ENCODE measurements around the gene SNURF.
"Not testable (repeated sequence)": the region's sequence is repeated elsewhere in the genome, so short reads cannot be mapped to it uniquely, and the experiment has no call there.

Gene SNURF

GRCh38 chr15:24971772-24972171 lies 17.0 kb downstream of the SNURF start:
- DNase-seq = no peak

GRCh38 chr15:24972707-24973106 lies 17.9 kb downstream of the SNURF start:
- DNase-seq = not testable (repeated sequence)

- DNase-seq = no peak
Observed at GRCh38 chr15:24976932-24977331, 22.1 kb downstream of the SNURF start.

- DNase-seq = no peak
Observed at GRCh38 chr15:24977686-24978085, 22.9 kb downstream of the SNURF start.

- no peak for DNase-seq
Observed at GRCh38 chr15:24985224-24985623, 30.4 kb downstream of the SNURF start.

GRCh38 chr15:24986653-24987052 lies 31.9 kb downstream of the SNURF start:
- no peak for DNase-seq
